ENCODE measurements around the gene SYCP2.

SYCP2 gene

GRCh38 chr20:59966428-59966827 is 33.0 kb upstream of the SYCP2 start:
- TF ChIP-seq CTCF (IDR thresholded peaks at IDR 0.05; ENCODE audit: low read depth, low read length) (no peak), EZH2phosphoT487 (IDR thresholded peaks at IDR 0.05; ENCODE audit: low read depth) (no peak)

GRCh38 chr20:59962155-59962554 is 28.7 kb upstream of the SYCP2 start:
- H3K27ac ChIP-seq (ENCODE audit: low read length): no peak overlapping the region
- no peaks in the 10 kb centered on the region for H3K27me3 ChIP-seq (ENCODE audit: low read depth, low read length)
- no peak overlapping the region for H3K9ac ChIP-seq (ENCODE audit: low read length)
- H3K9me3 ChIP-seq (ENCODE audit: insufficient read depth, low read length): no peaks in the 10 kb centered on the region
- H2AFZ ChIP-seq (ENCODE audit: low read depth, low read length): no peak overlapping the region
- no peaks in the 10 kb centered on the region for H3K36me3 ChIP-seq (replicated peaks; ENCODE audit: low read depth, low read length)
- H3K4me2 ChIP-seq (ENCODE audit: low read length): no peak overlapping the region
- H3K4me3 ChIP-seq (ENCODE audit: low read length): no peak overlapping the region
- no peaks in the 10 kb centered on the region for H4K20me1 ChIP-seq (ENCODE audit: insufficient read depth, low read length)
- H3K4me1 ChIP-seq (ENCODE audit: low read length): no peaks in the 10 kb centered on the region
- no peaks in the 10 kb centered on the region for H3K79me2 ChIP-seq (ENCODE audit: low read length)
- TF ChIP-seq EZH2phosphoT487 (IDR thresholded peaks at IDR 0.05; ENCODE audit: low read depth) (no peak), CTCF (IDR thresholded peaks at IDR 0.05; ENCODE audit: low read depth, low read length) (no peak)

More at GRCh38 chr20:59966428-59966827, 33.0 kb upstream of the SYCP2 start:
- no peak overlapping the region for H2AFZ ChIP-seq (ENCODE audit: low read depth, low read length)
- H3K79me2 ChIP-seq (ENCODE audit: low read length): no peaks in the 10 kb centered on the region
- no peaks in the 10 kb centered on the region for H3K27me3 ChIP-seq (ENCODE audit: low read depth, low read length)
- no peaks in the 10 kb centered on the region for H3K36me3 ChIP-seq (replicated peaks; ENCODE audit: low read depth, low read length)
- no peak overlapping the region for H3K4me3 ChIP-seq (ENCODE audit: low read length)
- no peaks in the 10 kb centered on the region for H4K20me1 ChIP-seq (ENCODE audit: insufficient read depth, low read length)
- no peaks in the 10 kb centered on the region for H3K9me3 ChIP-seq (ENCODE audit: insufficient read depth, low read length)
- H3K4me2 ChIP-seq (ENCODE audit: low read length): no peak overlapping the region
- H3K27ac ChIP-seq (ENCODE audit: low read length): no peak overlapping the region
- no peaks in the 10 kb centered on the region for H3K4me1 ChIP-seq (ENCODE audit: low read length)
- no peak overlapping the region for H3K9ac ChIP-seq (ENCODE audit: low read length)

GRCh38 chr20:59961423-59961822 is 28.0 kb upstream of the SYCP2 start:
- H3K4me2 ChIP-seq (ENCODE audit: low read length): no peak overlapping the region
- H3K9ac ChIP-seq (ENCODE audit: low read length): no peak overlapping the region
- no peak overlapping the region for H2AFZ ChIP-seq (ENCODE audit: low read depth, low read length)
- TF ChIP-seq CTCF (IDR thresholded peaks at IDR 0.05; ENCODE audit: low read depth, low read length) (no peak), EZH2phosphoT487 (IDR thresholded peaks at IDR 0.05; ENCODE audit: low read depth) (no peak)
- no peak overlapping the region for H3K27ac ChIP-seq (ENCODE audit: low read length)
- no peaks in the 10 kb centered on the region for H3K4me1 ChIP-seq (ENCODE audit: low read length)
- H3K36me3 ChIP-seq (replicated peaks; ENCODE audit: low read depth, low read length): no peaks in the 10 kb centered on the region
- no peaks in the 10 kb centered on the region for H3K27me3 ChIP-seq (ENCODE audit: low read depth, low read length)
- no peak overlapping the region for H3K4me3 ChIP-seq (ENCODE audit: low read length)
- no peaks in the 10 kb centered on the region for H3K79me2 ChIP-seq (ENCODE audit: low read length)
- no peaks in the 10 kb centered on the region for H3K9me3 ChIP-seq (ENCODE audit: insufficient read depth, low read length)
- H4K20me1 ChIP-seq (ENCODE audit: insufficient read depth, low read length): no peaks in the 10 kb centered on the region

- no peaks in the 10 kb centered on the region for H3K27me3 ChIP-seq (ENCODE audit: low read depth, low read length)
Measured at GRCh38 chr20:59958626-59959025, 25.2 kb upstream of the SYCP2 start.

More at GRCh38 chr20:59958626-59959025, 25.2 kb upstream of the SYCP2 start:
- H3K4me1 ChIP-seq (ENCODE audit: low read length): no peaks in the 10 kb centered on the region
- H3K9me3 ChIP-seq (ENCODE audit: insufficient read depth, low read length): no peaks in the 10 kb centered on the region
- no peaks in the 10 kb centered on the region for H3K79me2 ChIP-seq (ENCODE audit: low read length)
- TF ChIP-seq CTCF (IDR thresholded peaks at IDR 0.05; ENCODE audit: low read depth, low read length): no peak
- TF ChIP-seq EZH2phosphoT487 (IDR thresholded peaks at IDR 0.05; ENCODE audit: low read depth): no peak
- H3K4me2 ChIP-seq (ENCODE audit: low read length): no peak overlapping the region
- no peaks in the 10 kb centered on the region for H4K20me1 ChIP-seq (ENCODE audit: insufficient read depth, low read length)
- no peaks in the 10 kb centered on the region for H3K36me3 ChIP-seq (replicated peaks; ENCODE audit: low read depth, low read length)
- H2AFZ ChIP-seq (ENCODE audit: low read depth, low read length): no peak overlapping the region
- no peak overlapping the region for H3K27ac ChIP-seq (ENCODE audit: low read length)
- no peak overlapping the region for H3K4me3 ChIP-seq (ENCODE audit: low read length)
- H3K9ac ChIP-seq (ENCODE audit: low read length): no peak overlapping the region
